ENCODE measurements around the gene SBK2. TPM values are rescaled to one million over a fixed set of nuclear protein-coding genes. Genes with fewer than 3 reads are reported as not detected.

SBK2 gene
- total RNA-seq, 2 experiments from 2014 or later, result not detected

DNA sequence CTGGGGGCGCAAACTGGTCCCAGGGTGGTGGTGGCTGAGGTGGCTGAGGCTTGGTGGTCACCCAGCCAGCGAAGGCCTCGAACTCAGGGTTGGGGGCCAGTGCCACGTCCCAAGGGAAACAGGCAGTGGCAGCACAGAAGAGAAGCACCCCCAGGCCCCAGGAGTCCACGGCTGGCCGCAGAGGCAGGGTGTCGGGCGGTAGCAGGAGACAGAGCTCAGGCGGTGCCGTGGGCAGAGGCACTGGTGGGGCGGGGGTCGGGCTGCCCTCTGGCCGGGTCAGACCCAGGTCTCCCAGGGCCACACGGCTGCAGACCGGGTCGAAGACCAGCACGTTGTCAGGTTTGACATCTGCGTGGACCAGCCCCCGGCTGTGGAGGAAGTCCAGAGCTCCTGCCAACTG lies 4.2 kb upstream of the SBK2 start:
- intact Hi-C loops (cut with DNase I, micrococcal nuclease), result no loop called here
- DNase-seq (no peak), ATAC-seq (ENCODE audit: poor library complexity) (no peak)
- Histone ChIP-seq H3K9me3 (ENCODE audit: control insufficient read depth in 1 of 2, insufficient read depth in 1 of 2, low read length in 2 of 2) (peaks cover 0 to 4% of the 10 kb centered on the region in 2 experiments), H3K4me3 (ENCODE audit: low read length) (no peak overlapping the region), H3K27me3 (ENCODE audit: control insufficient read depth in 1 of 2, insufficient read depth in 2 of 2, low read length in 2 of 2) (peaks cover 2 to 10% of the 10 kb centered on the region in 2 experiments), H3K27ac (ENCODE audit: low read depth in 1 of 2, low read length in 2 of 2) (no peak overlapping the region), H3K4me1 (ENCODE audit: insufficient read depth, low read length) (no peaks in the 10 kb centered on the region), H3K36me3 (ENCODE audit: insufficient read depth, low read length) (no peaks in the 10 kb centered on the region)
- CTCF ChIA-PET, result no interaction called here
- H3K4me3 Mint-ChIP-seq, result no peak overlapping the region
- no peaks in the 10 kb centered on the region for H3K4me1 Mint-ChIP-seq (ENCODE audit: low read depth)
- H3K27me3 Mint-ChIP-seq, result peaks cover 13% of the 10 kb centered on the region
- TF ChIP-seq CTCF (IDR thresholded peaks at IDR 0.05), result no peak
- H3K9me3 Mint-ChIP-seq, result no peaks in the 10 kb centered on the region
- POLR2A ChIA-PET, result no interaction called here
- H3K36me3 Mint-ChIP-seq (ENCODE audit: low read depth), result no peaks in the 10 kb centered on the region
- H3K27ac Mint-ChIP-seq, result no peak overlapping the region

DNA sequence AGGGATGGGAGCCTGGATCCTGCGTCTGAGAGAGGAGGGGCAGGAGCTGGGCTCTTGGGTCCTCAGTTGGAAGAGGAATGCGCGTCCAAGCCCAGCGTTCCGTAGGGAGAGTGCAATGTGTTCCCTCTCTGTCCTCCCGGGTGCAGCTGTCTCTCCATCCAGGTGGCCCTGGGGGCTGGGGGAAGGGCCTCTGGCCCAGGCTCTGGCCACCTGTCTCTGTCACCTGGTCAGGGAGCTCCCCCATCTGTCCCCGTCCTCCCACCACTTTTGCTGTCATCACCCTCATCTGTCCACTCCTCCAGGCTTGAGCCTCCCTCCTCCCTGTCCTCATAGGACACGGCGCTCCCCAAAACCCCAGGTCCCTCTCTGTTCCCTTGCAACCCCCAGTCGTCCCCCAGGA lies 3.7 kb upstream of the SBK2 start:
- POLR2A ChIA-PET, result no interaction called here
- no peak overlapping the region for H3K27ac ChIP-seq (ENCODE audit: low read depth in 1 of 2, low read length in 2 of 2)
- intact Hi-C loops (cut with DNase I, micrococcal nuclease), result no loop called here
- CTCF ChIA-PET, result no interaction called here
- no peaks in the 10 kb centered on the region for H3K36me3 ChIP-seq (ENCODE audit: insufficient read depth, low read length)
- ATAC-seq (ENCODE audit: poor library complexity) (no peak), DNase-seq (no peak)
- TF ChIP-seq CTCF (IDR thresholded peaks at IDR 0.05), result no peak
- H3K4me3 ChIP-seq (ENCODE audit: low read length), result no peak overlapping the region
- no peaks in the 10 kb centered on the region for H3K4me1 ChIP-seq (ENCODE audit: insufficient read depth, low read length)
- H3K27me3 ChIP-seq (ENCODE audit: control insufficient read depth in 1 of 2, insufficient read depth in 2 of 2, low read length in 2 of 2), result peaks cover 2 to 6% of the 10 kb centered on the region in 2 experiments
- Mint-ChIP-seq H3K27me3 (peaks cover 9% of the 10 kb centered on the region), H3K4me1 (ENCODE audit: low read depth) (no peaks in the 10 kb centered on the region), H3K27ac (no peak overlapping the region), H3K4me3 (no peak overlapping the region), H3K9me3 (no peaks in the 10 kb centered on the region), H3K36me3 (ENCODE audit: low read depth) (no peaks in the 10 kb centered on the region)
- H3K9me3 ChIP-seq (ENCODE audit: control insufficient read depth in 1 of 2, insufficient read depth in 1 of 2, low read length in 2 of 2), result peaks cover 0 to 4% of the 10 kb centered on the region in 2 experiments

DNA sequence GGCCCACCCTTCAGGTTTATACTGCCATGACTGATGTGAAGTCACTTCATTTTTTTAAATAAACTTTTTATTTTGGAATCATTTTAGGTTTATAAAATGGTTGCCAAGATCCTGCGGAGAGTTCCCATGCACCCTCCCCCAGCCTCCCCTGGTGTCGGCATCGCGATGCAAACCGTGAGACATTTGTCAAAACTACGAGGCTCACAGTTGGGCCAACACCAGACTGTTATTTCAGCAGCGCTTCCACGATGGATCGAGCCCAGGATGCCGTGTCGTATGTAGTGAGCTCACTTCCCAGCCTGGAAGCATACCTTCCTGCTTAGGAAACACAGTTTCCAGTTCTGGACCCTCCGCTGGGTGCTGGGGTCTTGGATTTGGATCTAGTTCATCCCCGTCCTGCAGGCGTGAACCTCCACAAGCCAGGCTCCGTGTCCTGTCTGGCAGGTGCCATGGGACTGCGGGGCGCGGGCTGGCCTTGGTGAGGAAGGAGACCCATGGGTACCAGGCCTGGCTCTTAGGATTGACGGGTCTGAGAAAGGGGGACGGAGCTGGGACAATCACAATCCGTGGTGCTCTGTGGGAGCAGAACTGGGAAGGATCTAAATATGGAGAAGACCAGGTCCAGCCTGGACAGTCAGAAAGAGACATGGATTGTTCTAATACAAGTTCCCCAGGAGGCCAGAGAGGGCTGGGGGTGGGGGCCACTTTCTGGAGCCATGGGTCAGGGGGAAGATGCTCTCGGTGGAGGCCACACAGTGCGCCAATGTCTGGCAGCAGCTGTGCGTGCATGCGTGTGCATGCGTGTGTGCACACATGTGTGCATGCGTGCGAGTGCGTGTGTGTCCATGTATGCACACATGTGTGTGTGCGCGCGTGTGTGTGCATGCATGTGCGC lies 2.4 kb upstream of the SBK2 start:
- Histone ChIP-seq H3K36me3 (ENCODE audit: insufficient read depth, low read length) (no peaks in the 10 kb centered on the region), H3K4me1 (ENCODE audit: insufficient read depth, low read length) (no peaks in the 10 kb centered on the region), H3K27ac (ENCODE audit: low read depth in 1 of 2, low read length in 2 of 2) (no peak overlapping the region), H3K9me3 (ENCODE audit: control insufficient read depth in 1 of 2, insufficient read depth in 1 of 2, low read length in 2 of 2) (no peaks in the 10 kb centered on the region), H3K27me3 (ENCODE audit: control insufficient read depth in 1 of 2, insufficient read depth in 2 of 2, low read length in 2 of 2) (no peaks in the 10 kb centered on the region), H3K4me3 (ENCODE audit: low read length) (no peak overlapping the region)
- H3K9me3 Mint-ChIP-seq, result no peaks in the 10 kb centered on the region
- ChIA-PET POLR2A (no interaction called here), CTCF (no interaction called here)
- ATAC-seq (ENCODE audit: poor library complexity) (no peak), DNase-seq (no peak)
- H3K4me3 Mint-ChIP-seq, result no peak overlapping the region
- no peaks in the 10 kb centered on the region for H3K4me1 Mint-ChIP-seq (ENCODE audit: low read depth)
- H3K27ac Mint-ChIP-seq, result no peak overlapping the region
- peaks cover 6% of the 10 kb centered on the region for H3K27me3 Mint-ChIP-seq
- no peak for TF ChIP-seq CTCF (IDR thresholded peaks at IDR 0.05)
- no peaks in the 10 kb centered on the region for H3K36me3 Mint-ChIP-seq (ENCODE audit: low read depth)
- intact Hi-C loops (cut with DNase I, micrococcal nuclease), result no loop called here

Data from CD4-positive, alpha-beta T cell (primary cell).